ENCODE data around the gene PRKCZ. TPM values are rescaled to one million over a fixed set of nuclear protein-coding genes. Genes with fewer than 3 reads are reported as not detected.

The PRKCZ gene
- total and polyA plus RNA-seq, 2 experiments from 2014 or later = 1.4 to 2.8 TPM

GRCh38 chr1:2190491-2190976, 140.3 kb downstream of the PRKCZ start:
- no peaks in the 10 kb centered on the region for H3K27me3 ChIP-seq (replicated peaks; ENCODE audit: insufficient read depth)
- H3F3A ChIP-seq (ENCODE audit: insufficient read depth) = peaks cover 20% of the 10 kb centered on the region
- H3K9me2 ChIP-seq (ENCODE audit: insufficient read depth) = no peaks in the 10 kb centered on the region
- DNase-seq = peak; percentile 59
- peak overlapping the region; percentile 88 for H3K4me2 ChIP-seq (ENCODE audit: unreplicated experiment)
- no peak overlapping the region for H2AFZ ChIP-seq
- H4K20me1 ChIP-seq (ENCODE audit: insufficient read depth) = no peaks in the 10 kb centered on the region
- in situ Hi-C loops (cut with MboI) = loop anchor here (25.0 kb wide), 1 partner anchor 322 kb away; no protein-coding TSS in a partner anchor
- peak overlapping the region; percentile 74 for H3K4me3 ChIP-seq
- H3K4me1 ChIP-seq (ENCODE audit: insufficient read depth) = peaks cover 21% of the 10 kb centered on the region
- WGBS, 2 experiments (ENCODE audit: low coverage in 1 of 2, low lambda C conversion rate in 2 of 2, missing lambda C conversion rate in 2 of 2) = 54 to 58% methylated on average over 19 of the region's 19 CpGs
- no peaks in the 10 kb centered on the region for H3K36me3 ChIP-seq (ENCODE audit: low read depth)
- peaks cover 35% of the 10 kb centered on the region for H3K79me2 ChIP-seq (ENCODE audit: insufficient read depth)
- H3K27ac ChIP-seq = peak overlapping the region; percentile 94
- no peaks in the 10 kb centered on the region for H3K9me3 ChIP-seq (ENCODE audit: low read depth)
- TF ChIP-seq EZH2phosphoT487 (IDR thresholded peaks at IDR 0.05; ENCODE audit: insufficient read depth, low read depth) (no peak), EZH2 (IDR thresholded peaks at IDR 0.05; ENCODE audit: insufficient read depth, poor library complexity, severe bottlenecking) (no peak)
- peak overlapping the region; percentile 87 for H3K9ac ChIP-seq

GRCh38 chr1:2192031-2192995, 142.1 kb downstream of the PRKCZ start:
- Histone ChIP-seq H3K9me2 (ENCODE audit: insufficient read depth) (no peaks in the 10 kb centered on the region), H3K27me3 (replicated peaks; ENCODE audit: insufficient read depth) (no peaks in the 10 kb centered on the region), H4K20me1 (ENCODE audit: insufficient read depth) (no peaks in the 10 kb centered on the region), H3K4me2 (ENCODE audit: unreplicated experiment) (peak overlapping the region; percentile 67), H2AFZ (no peak overlapping the region), H3K4me3 (peak overlapping the region; percentile 44), H3K79me2 (ENCODE audit: insufficient read depth) (peaks cover 35% of the 10 kb centered on the region), H3K4me1 (ENCODE audit: insufficient read depth) (peaks cover 21% of the 10 kb centered on the region), H3K9ac (peak overlapping the region; percentile 48), H3K36me3 (ENCODE audit: low read depth) (no peaks in the 10 kb centered on the region), H3F3A (ENCODE audit: insufficient read depth) (peaks cover 20% of the 10 kb centered on the region), H3K27ac (peak overlapping the region; percentile 68), H3K9me3 (ENCODE audit: low read depth) (no peaks in the 10 kb centered on the region)
- TF ChIP-seq EZH2phosphoT487 (IDR thresholded peaks at IDR 0.05; ENCODE audit: insufficient read depth, low read depth) (no peak), EZH2 (IDR thresholded peaks at IDR 0.05; ENCODE audit: insufficient read depth, poor library complexity, severe bottlenecking) (no peak)
- in situ Hi-C loops (cut with MboI) = loop anchor here (25.0 kb wide), 1 partner anchor 320 kb away; no protein-coding TSS in a partner anchor
- WGBS, 2 experiments (ENCODE audit: low coverage in 1 of 2, low lambda C conversion rate in 2 of 2, missing lambda C conversion rate in 2 of 2) = 42 to 44% methylated on average over 30 of the region's 30 CpGs
- DNase-seq = peak; percentile 92

GRCh38 chr1:2193514-2194281, 143.5 kb downstream of the PRKCZ start:
- Histone ChIP-seq H3F3A (ENCODE audit: insufficient read depth) (peaks cover 20% of the 10 kb centered on the region), H3K4me2 (ENCODE audit: unreplicated experiment) (no peak overlapping the region), H3K36me3 (ENCODE audit: low read depth) (no peaks in the 10 kb centered on the region), H3K4me1 (ENCODE audit: insufficient read depth) (peaks cover 21% of the 10 kb centered on the region), H3K79me2 (ENCODE audit: insufficient read depth) (peaks cover 35% of the 10 kb centered on the region), H3K9me3 (ENCODE audit: low read depth) (no peaks in the 10 kb centered on the region), H3K4me3 (peak overlapping the region; percentile 50), H3K27me3 (replicated peaks; ENCODE audit: insufficient read depth) (no peaks in the 10 kb centered on the region), H3K9ac (peak overlapping the region; percentile 77), H4K20me1 (ENCODE audit: insufficient read depth) (no peaks in the 10 kb centered on the region), H3K9me2 (ENCODE audit: insufficient read depth) (no peaks in the 10 kb centered on the region), H3K27ac (no peak overlapping the region), H2AFZ (no peak overlapping the region)
- TF ChIP-seq EZH2 (IDR thresholded peaks at IDR 0.05; ENCODE audit: insufficient read depth, poor library complexity, severe bottlenecking) (no peak), EZH2phosphoT487 (IDR thresholded peaks at IDR 0.05; ENCODE audit: insufficient read depth, low read depth) (no peak)
- in situ Hi-C loops (cut with MboI) = loop anchor here (25.0 kb wide), 1 partner anchor 319 kb away; no protein-coding TSS in a partner anchor
- 81 to 84% methylated on average over 34 to 44 of the region's 44 CpGs for WGBS, 2 experiments (ENCODE audit: low coverage in 1 of 2, low lambda C conversion rate in 2 of 2, missing lambda C conversion rate in 2 of 2)
- no peak for DNase-seq

All from GM23248 (cell line).